GDM1 (cell line): ENCODE measurements around the gene CDR2.
"Not testable (repeated sequence)": the region's sequence is repeated elsewhere in the genome, so short reads cannot be mapped to it uniquely, and the experiment has no call there.

Experiments
- DNase-seq: peaks from one replicate; lab custom pipeline; 2025; lab: John Stamatoyannopoulos, UW

CDR2 gene

GRCh38 chr16:22375963-22376640 is 1.7 kb upstream of the CDR2 start:
- DNase-seq, result no peak

- DNase-seq, result no peak
These were observed 921 bp upstream of the CDR2 start for GRCh38 chr16:22375117-22375962.

GRCh38 chr16:22373662-22374310 is 633 bp downstream of the CDR2 start:
- no peak for DNase-seq

GRCh38 chr16:22372882-22373661 is 1.3 kb downstream of the CDR2 start:
- no peak for DNase-seq

GRCh38 chr16:22370038-22370820 is 4.2 kb downstream of the CDR2 start:
- DNase-seq, result no peak

- no peak for DNase-seq
These were observed 5.1 kb downstream of the CDR2 start for GRCh38 chr16:22369221-22369811.

- DNase-seq, result not testable (repeated sequence)
These were observed 6.1 kb downstream of the CDR2 start for GRCh38 chr16:22368200-22368826.

GRCh38 chr16:22366889-22367288 is 7.5 kb downstream of the CDR2 start:
- DNase-seq, result no peak

GRCh38 chr16:22366371-22366770 is 8.0 kb downstream of the CDR2 start:
- DNase-seq, result no peak

GRCh38 chr16:22364241-22364640 is 10.2 kb downstream of the CDR2 start:
- no peak for DNase-seq

- DNase-seq, result no peak
These were observed 13.3 kb downstream of the CDR2 start for GRCh38 chr16:22360963-22361659.

- no peak for DNase-seq
These were observed 14.7 kb downstream of the CDR2 start for GRCh38 chr16:22359679-22360078.

GRCh38 chr16:22358000-22358399 is 16.4 kb downstream of the CDR2 start:
- no peak for DNase-seq

- no peak for DNase-seq
These were observed 16.8 kb downstream of the CDR2 start for GRCh38 chr16:22357635-22357971.

GRCh38 chr16:22356930-22357634 is 17.3 kb downstream of the CDR2 start:
- no peak for DNase-seq

- no peak for DNase-seq
These were observed 18.9 kb downstream of the CDR2 start for GRCh38 chr16:22355487-22355908.

- no peak for DNase-seq
These were observed 20.4 kb downstream of the CDR2 start for GRCh38 chr16:22353933-22354541.

GRCh38 chr16:22353191-22353919 is 21.1 kb downstream of the CDR2 start:
- DNase-seq, result peak; percentile 41
